Sigmoid colon (tissue), 7 donors: ENCODE data around the gene GDPD5. TPM values are rescaled to one million over a fixed set of nuclear protein-coding genes. Genes with fewer than 3 reads are reported as not detected.

Source experiments
- DNase-seq: peaks from one replicate; pipeline ENCODE4 v3.0.0-alpha.2; 2019
- H3K27ac ChIP-seq, 4 donors: fragments of 200-600 bp; sonication (generic); one replicate each; pipeline ENCODE4 v1.5.1; 2016 to 2019; ENCODE audit warnings: mild to moderate bottlenecking in 1 of 4
- H3K27me3 ChIP-seq, 3 donors: fragments of 200-600 bp; sonication (generic); one replicate each; pipeline ENCODE4 v1.5.1; 2019; ENCODE audit warnings: mild to moderate bottlenecking in 1 of 3
- H3K36me3 ChIP-seq, 4 donors: fragments of 200-600 bp; sonication (generic); one replicate each; pipeline ENCODE4 v1.5.1; 2016 to 2019
- H3K4me1 ChIP-seq, 4 donors: fragments of 200-600 bp; sonication (generic); one replicate each; pipeline ENCODE4 v1.5.1; 2017 to 2019
- H3K4me3 ChIP-seq, 4 donors: fragments of 200-600 bp; sonication (generic); one replicate each; pipeline ENCODE4 v1.5.1; 2017 to 2019; ENCODE audit warnings: mild to moderate bottlenecking in 2 of 4, moderate library complexity in 1 of 4
- H3K9me3 ChIP-seq, 4 donors: fragments of 200-600 bp in 3 of 4; sonication (generic) in 3 of 4; one replicate each; pipeline versions ENCODE4 v1.5.1 to v1.6.1; 2013 to 2019
- EP300 ChIP-seq, 4 donors: sonication (generic); formaldehyde crosslinking; IDR thresholded peaks; one replicate each; pipeline ENCODE4 v1.6.1; 2017; ENCODE audit warnings: antibody characterized with exemption in 4 of 4
- POLR2A ChIP-seq, 2 donors: fragments of 450-650 bp; IDR thresholded peaks; one replicate each; pipeline ENCODE4 v1.6.1; 2016; ENCODE audit warnings: antibody characterized with exemption in 2 of 2, mild to moderate bottlenecking in 2 of 2, moderate library complexity in 2 of 2
- POLR2AphosphoS5 ChIP-seq, 4 donors: sonication (generic); formaldehyde crosslinking; IDR thresholded peaks; one replicate each; pipeline ENCODE4 v1.6.1; 2017; ENCODE audit warnings: antibody characterized with exemption in 4 of 4
- WGBS, 2 donors: extraction: QIAGEN DNeasy Blood & Tissue Kit; methylation state at CpG; one replicate each; pipeline ENCODE4 v1.1.7; 2013; 5-methylcytosine and 5-hydroxymethylcytosine counted together
- intact Hi-C: fragments of 100-400 bp; cut with DNase I; formaldehyde crosslinking; loops from one replicate; pipeline ENCODE4 v1.15.1; 2023
- polyA plus RNA-seq, 3 donors: library from polyadenylated mRNA; stranded (reverse); fragments of 200-250 nt; gene quantifications; one replicate each; pipeline ENCODE4 v1.2.3, GENCODE V29; 2013
- total RNA-seq, 4 donors: library from RNA; depleted of rRNA; stranded (reverse); fragments of >200 nt; gene quantifications; one replicate each; pipeline ENCODE4 v1.1.0, GENCODE V29; 2016
- TF ChIP-seq, protein P1 (sequence below), 4 experiments: fragments of 450-650 bp in 3 of 4; fragments of 200-600 bp in 1 of 4; IDR thresholded peaks; one replicate each; pipeline ENCODE4 v1.5.1; 2016 to 2019; ENCODE audit warnings: antibody characterized with exemption in 4 of 4, mild to moderate bottlenecking in 3 of 4, moderate library complexity in 2 of 4
- donor health status: healthy with polysubstance abuse.
- donor health status: Bipolar disorder and iron deficiency.
- donor health status: healthy.

Gene GDPD5
- total and polyA plus RNA-seq, 7 donors: 2.4 to 8.1 (median 5.8) TPM; not detected in 1

DNA sequence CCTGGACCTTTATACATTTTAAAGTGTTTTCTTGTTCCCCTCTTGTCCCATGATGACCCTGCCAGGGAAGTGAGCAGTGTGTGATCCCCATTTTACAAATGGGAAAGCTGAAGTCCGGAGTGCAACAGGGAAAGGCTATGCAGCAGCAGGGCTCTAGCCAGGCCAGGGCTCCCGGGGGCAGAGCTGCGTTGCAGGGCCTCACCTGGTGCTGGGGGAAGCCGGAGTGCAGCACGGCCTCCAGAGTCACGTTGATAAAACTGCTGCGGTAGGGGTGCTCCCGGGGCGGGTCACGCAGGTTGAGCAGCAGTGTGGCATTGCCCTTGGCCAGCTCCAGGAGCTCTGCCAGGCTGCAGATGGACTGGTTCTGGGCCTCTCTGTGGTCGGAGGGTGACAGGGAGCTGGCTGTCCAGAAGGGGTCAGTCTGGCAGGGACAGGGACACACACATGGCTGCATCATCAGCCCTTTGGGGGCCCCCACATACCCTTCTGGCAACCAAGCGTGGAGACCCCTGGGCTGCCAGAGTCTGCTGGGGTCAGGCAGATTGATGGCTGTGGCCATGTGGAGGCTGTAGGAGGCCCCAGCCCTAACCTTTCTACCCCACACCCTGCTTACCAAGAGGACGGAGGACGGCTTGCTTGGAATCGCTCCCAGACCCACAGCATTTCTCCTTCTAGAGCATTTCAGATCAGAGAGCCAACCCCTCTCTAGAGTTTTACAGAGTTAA, 83.4 kb downstream of the GDPD5 start:
- TF ChIP-seq EP300 (IDR thresholded peaks at IDR 0.05) (no peak), POLR2A (IDR thresholded peaks at IDR 0.05) (no peak), POLR2AphosphoS5 (IDR thresholded peaks at IDR 0.05) (no peak)
- TF ChIP-seq, protein P1, sequence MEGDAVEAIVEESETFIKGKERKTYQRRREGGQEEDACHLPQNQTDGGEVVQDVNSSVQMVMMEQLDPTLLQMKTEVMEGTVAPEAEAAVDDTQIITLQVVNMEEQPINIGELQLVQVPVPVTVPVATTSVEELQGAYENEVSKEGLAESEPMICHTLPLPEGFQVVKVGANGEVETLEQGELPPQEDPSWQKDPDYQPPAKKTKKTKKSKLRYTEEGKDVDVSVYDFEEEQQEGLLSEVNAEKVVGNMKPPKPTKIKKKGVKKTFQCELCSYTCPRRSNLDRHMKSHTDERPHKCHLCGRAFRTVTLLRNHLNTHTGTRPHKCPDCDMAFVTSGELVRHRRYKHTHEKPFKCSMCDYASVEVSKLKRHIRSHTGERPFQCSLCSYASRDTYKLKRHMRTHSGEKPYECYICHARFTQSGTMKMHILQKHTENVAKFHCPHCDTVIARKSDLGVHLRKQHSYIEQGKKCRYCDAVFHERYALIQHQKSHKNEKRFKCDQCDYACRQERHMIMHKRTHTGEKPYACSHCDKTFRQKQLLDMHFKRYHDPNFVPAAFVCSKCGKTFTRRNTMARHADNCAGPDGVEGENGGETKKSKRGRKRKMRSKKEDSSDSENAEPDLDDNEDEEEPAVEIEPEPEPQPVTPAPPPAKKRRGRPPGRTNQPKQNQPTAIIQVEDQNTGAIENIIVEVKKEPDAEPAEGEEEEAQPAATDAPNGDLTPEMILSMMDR (IDR thresholded peaks at IDR 0.05): no peak
- 91 to 92% methylated on average over 15 of the region's 15 CpGs for WGBS, 2 donors
- intact Hi-C loops: no loop called here

DNA sequence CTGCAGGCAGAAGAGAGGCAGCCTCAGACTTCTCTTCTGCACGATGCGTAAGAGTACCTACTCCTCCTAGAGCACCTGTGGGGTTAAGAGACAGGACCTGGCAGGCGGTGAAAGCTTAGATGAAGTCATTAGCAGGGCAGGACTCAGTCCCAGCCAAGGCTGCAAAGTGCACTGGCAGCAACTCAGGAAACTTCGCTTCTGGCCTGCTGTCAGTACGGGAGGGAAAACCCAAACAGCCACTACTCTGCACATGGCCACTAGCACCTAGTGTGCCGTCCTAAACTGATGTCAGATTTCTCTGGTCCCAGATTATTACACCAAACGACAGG, 84.0 kb downstream of the GDPD5 start:
- DNase-seq: no peak
- H3K9me3 ChIP-seq: no peaks in the 10 kb centered on the region
- intact Hi-C loops: no loop called here
- no peak for TF ChIP-seq EP300 (IDR thresholded peaks at IDR 0.05)
- no peak for TF ChIP-seq POLR2AphosphoS5 (IDR thresholded peaks at IDR 0.05)
- TF ChIP-seq POLR2A (IDR thresholded peaks at IDR 0.05): no peak
- TF ChIP-seq, protein P1 (IDR thresholded peaks at IDR 0.05): no peak
- no peaks in the 10 kb centered on the region for H3K27me3 ChIP-seq
- no peaks in the 10 kb centered on the region for H3K4me1 ChIP-seq
- WGBS, 2 donors: 88 to 90% methylated on average over 7 of the region's 7 CpGs
- no peak overlapping the region for H3K27ac ChIP-seq
- H3K4me3 ChIP-seq: no peak overlapping the region
- no peaks in the 10 kb centered on the region for H3K36me3 ChIP-seq

More for the DNA sequence above, 83.4 kb downstream of the GDPD5 start:
- Histone ChIP-seq H3K27me3 (no peaks in the 10 kb centered on the region), H3K36me3 (no peaks in the 10 kb centered on the region), H3K4me1 (no peaks in the 10 kb centered on the region), H3K27ac (no peak overlapping the region), H3K9me3 (no peaks in the 10 kb centered on the region), H3K4me3 (no peak overlapping the region)
- no peak for DNase-seq

DNA sequence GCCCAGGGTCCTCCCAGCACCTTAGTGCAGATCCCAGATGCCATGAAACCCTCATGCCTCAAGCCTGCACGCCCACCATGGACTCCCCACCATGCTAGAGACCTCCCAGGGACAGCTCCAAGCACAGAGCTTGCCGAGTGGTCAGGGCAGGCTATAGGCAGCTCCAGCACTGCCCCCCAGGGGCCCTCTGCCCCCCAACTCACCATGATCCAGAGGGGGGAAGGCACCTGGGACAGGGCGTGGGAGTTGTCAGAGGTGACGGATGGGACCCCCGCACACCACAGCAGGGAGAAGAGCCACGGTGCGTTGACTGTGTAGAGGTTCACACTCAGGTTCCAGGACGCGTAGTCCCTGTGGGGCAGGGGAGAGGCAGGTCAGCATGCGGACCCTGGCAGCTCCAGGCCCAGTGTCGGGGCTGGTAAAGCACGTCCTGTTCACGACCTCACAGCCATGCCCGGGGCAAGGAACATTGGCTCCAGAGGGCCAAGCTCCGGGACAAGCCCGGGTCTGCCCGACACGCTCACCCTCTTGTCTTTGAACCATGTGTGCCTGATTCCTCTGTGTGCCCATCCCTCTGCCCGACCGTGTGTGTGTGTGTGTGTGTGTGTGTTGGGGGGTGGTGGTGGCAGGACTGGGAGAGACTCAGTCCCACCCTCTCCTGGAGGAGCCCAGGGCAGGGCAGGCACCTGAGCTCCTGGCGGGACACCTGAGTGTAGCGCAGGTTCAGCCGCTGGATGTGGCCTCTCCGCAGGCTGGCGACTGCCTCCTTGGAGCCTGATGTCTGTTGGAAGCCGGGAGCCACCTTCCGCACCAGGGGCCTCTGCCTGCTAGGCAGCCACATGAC, 84.6 kb downstream of the GDPD5 start:
- no peak for TF ChIP-seq EP300 (IDR thresholded peaks at IDR 0.05)
- TF ChIP-seq, protein P1 (IDR thresholded peaks at IDR 0.05): no peak
- no peak for TF ChIP-seq POLR2AphosphoS5 (IDR thresholded peaks at IDR 0.05)
- TF ChIP-seq POLR2A (IDR thresholded peaks at IDR 0.05): no peak
- intact Hi-C loops: no loop called here
- H3K27ac ChIP-seq: no peak overlapping the region
- no peaks in the 10 kb centered on the region for H3K4me1 ChIP-seq
- DNase-seq: no peak
- no peaks in the 10 kb centered on the region for H3K9me3 ChIP-seq
- H3K4me3 ChIP-seq: no peak overlapping the region
- H3K27me3 ChIP-seq: no peaks in the 10 kb centered on the region
- WGBS, 2 donors: 92 to 93% methylated on average over 27 of the region's 27 CpGs
- no peaks in the 10 kb centered on the region for H3K36me3 ChIP-seq

DNA sequence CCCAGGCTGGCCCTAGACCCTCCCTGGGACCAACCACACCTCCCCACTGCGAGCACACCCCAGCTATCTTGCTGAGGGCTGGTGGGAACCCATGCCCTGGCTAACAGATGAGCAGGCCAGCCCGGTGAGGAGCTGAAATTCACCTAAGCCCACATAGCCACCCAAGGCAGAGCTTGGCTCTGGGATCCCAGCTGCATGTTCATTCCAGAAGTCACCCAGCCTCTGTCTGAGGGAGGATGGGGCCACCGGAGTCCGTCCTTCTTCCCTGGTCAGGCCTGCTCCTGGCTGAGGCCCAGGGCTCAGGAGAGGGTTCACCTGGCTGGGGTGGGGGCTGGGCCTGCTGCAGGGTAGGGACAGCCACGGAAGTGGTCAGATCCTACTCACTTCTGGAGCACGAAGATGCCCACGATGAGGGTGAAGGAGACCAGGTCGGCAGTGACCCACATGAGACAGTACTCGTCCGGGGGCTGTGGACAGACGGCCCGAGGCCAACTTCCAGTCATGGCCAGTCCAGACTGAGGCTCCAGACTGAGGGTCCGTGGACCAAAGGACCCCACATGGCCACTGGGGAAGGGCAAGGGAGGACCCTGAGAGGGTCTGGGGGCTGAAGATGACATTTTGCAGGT, 86.1 kb downstream of the GDPD5 start:
- Histone ChIP-seq H3K4me1 (no peaks in the 10 kb centered on the region), H3K9me3 (no peaks in the 10 kb centered on the region), H3K27ac (no peak overlapping the region), H3K4me3 (no peak overlapping the region), H3K36me3 (no peaks in the 10 kb centered on the region), H3K27me3 (no peaks in the 10 kb centered on the region)
- TF ChIP-seq POLR2AphosphoS5 (IDR thresholded peaks at IDR 0.05) (no peak), EP300 (IDR thresholded peaks at IDR 0.05) (no peak), POLR2A (IDR thresholded peaks at IDR 0.05) (no peak)
- TF ChIP-seq, protein P1 (IDR thresholded peaks at IDR 0.05): no peak
- intact Hi-C loops: no loop called here
- DNase-seq: no peak
- WGBS, 2 donors: 86% methylated on average over 13 of the region's 13 CpGs
